ENCODE data around the gene DSP. TPM values are rescaled to one million over a fixed set of nuclear protein-coding genes. Genes with fewer than 3 reads are reported as not detected.

Gene DSP
- total and polyA plus RNA-seq, 4 donors, result 25.0 to 74.7 (median 34.1) TPM

DNA sequence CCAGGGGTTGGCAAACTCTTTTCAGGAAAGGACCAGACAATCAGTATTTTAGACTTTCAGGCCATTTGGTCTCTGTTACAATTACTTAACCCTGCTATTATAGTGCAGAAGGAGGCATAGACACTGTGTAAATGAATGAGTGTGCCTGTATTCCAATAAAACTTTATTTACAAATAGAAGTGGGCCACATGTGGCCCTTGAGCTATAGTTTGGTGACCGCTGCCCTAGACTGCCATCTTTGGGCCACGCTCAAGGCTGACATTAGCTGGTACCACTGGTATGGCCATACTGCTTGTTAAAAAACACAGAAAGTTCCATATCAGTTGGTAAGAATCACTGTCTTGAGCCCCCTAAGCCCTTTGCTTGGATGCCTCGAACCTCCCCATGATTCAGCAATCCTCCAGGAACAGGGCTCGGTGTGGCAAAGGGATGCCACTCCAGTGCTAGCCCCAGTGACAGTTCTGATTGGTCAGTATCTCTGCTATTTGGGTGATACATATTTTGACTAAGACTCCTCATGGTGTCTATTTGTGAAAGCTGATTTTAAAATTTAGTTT lies 25.2 kb downstream of the DSP start:
- Histone ChIP-seq H3K9me3 (ENCODE audit: control insufficient read depth in 4 of 4, low read length in 3 of 4) (no peaks in the 10 kb centered on the region), H3K27me3 (ENCODE audit: control insufficient read depth in 4 of 4, insufficient read depth in 4 of 4, low read length in 3 of 4) (no peaks in the 10 kb centered on the region), H3K4me3 (ENCODE audit: low read depth in 1 of 3, low read length in 3 of 3) (no peak overlapping the region), H3K27ac (ENCODE audit: low read depth in 1 of 2, low read length in 2 of 2) (no peak overlapping the region), H3K9ac (ENCODE audit: low read depth in 1 of 2, low read length in 2 of 2) (no peak overlapping the region), H3K4me1 (ENCODE audit: control insufficient read depth in 4 of 4, insufficient read depth in 4 of 4, low read length in 3 of 4) (peaks cover 0 to 13% (median 8%) of the 10 kb centered on the region in 4 donors), H3K36me3 (ENCODE audit: control insufficient read depth in 4 of 4, insufficient read depth in 3 of 4, low read depth in 1 of 4, low read length in 3 of 4) (peaks cover 7 to 78% (median 66%) of the 10 kb centered on the region in 4 donors)
- 94% methylated on average over 4 of the region's 4 CpGs for WGBS
- DNase-seq (ENCODE audit: low spot score), result no peak
- peak in 1 of 2 donors; percentile 14 for TF ChIP-seq RAD21 (IDR thresholded peaks at IDR 0.05)
- TF ChIP-seq, protein P1, sequence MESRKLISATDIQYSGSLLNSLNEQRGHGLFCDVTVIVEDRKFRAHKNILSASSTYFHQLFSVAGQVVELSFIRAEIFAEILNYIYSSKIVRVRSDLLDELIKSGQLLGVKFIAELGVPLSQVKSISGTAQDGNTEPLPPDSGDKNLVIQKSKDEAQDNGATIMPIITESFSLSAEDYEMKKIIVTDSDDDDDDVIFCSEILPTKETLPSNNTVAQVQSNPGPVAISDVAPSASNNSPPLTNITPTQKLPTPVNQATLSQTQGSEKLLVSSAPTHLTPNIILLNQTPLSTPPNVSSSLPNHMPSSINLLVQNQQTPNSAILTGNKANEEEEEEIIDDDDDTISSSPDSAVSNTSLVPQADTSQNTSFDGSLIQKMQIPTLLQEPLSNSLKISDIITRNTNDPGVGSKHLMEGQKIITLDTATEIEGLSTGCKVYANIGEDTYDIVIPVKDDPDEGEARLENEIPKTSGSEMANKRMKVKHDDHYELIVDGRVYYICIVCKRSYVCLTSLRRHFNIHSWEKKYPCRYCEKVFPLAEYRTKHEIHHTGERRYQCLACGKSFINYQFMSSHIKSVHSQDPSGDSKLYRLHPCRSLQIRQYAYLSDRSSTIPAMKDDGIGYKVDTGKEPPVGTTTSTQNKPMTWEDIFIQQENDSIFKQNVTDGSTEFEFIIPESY (IDR thresholded peaks at IDR 0.05), result no peak

DNA sequence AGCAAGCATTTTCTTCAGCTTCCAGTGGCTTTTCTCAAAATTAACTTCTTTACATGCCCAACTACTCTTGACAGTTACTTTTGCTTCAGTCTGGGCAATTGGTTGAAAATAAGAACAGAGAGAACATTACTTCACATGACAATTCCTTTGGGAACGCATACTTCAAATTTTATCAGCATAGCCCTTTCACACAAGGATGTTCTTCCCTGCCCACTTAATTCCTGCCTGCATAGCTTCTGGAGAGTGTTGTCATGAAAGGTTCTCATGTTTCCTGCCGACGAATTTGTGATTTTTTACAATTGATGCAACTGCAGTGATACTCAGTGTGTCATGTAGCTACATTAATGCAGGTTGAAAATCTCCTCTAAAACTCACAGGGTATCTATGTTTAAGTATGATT lies 26.6 kb downstream of the DSP start:
- DNase-seq (ENCODE audit: low spot score), result no peak
- peaks cover 7 to 83% (median 78%) of the 10 kb centered on the region in 4 donors for H3K36me3 ChIP-seq (ENCODE audit: control insufficient read depth in 4 of 4, insufficient read depth in 3 of 4, low read depth in 1 of 4, low read length in 3 of 4)
- no peak overlapping the region for H3K9ac ChIP-seq (ENCODE audit: low read depth in 1 of 2, low read length in 2 of 2)
- H3K9me3 ChIP-seq (ENCODE audit: control insufficient read depth in 4 of 4, low read length in 3 of 4), result no peaks in the 10 kb centered on the region
- whole genome bisulfite sequencing, result 82% methylated on average over 3 of the region's 3 CpGs
- H3K4me3 ChIP-seq (ENCODE audit: low read depth in 1 of 3, low read length in 3 of 3), result no peak overlapping the region
- no peaks in the 10 kb centered on the region for H3K27me3 ChIP-seq (ENCODE audit: control insufficient read depth in 4 of 4, insufficient read depth in 4 of 4, low read length in 3 of 4)
- H3K27ac ChIP-seq (ENCODE audit: low read depth in 1 of 2, low read length in 2 of 2), result no peak overlapping the region
- TF ChIP-seq FOXA2 (IDR thresholded peaks at IDR 0.05) (no peak), YY1 (IDR thresholded peaks at IDR 0.05) (no peak), RXRA (IDR thresholded peaks at IDR 0.05) (no peak), FOXA1 (IDR thresholded peaks at IDR 0.05) (no peak), GABPA (IDR thresholded peaks at IDR 0.05 in 1 of 2, conservative IDR thresholded peaks at IDR 0.05 in 1 of 2) (no peak)
- TF ChIP-seq, protein P1 (IDR thresholded peaks at IDR 0.05), result no peak
- TF ChIP-seq, protein P2, sequence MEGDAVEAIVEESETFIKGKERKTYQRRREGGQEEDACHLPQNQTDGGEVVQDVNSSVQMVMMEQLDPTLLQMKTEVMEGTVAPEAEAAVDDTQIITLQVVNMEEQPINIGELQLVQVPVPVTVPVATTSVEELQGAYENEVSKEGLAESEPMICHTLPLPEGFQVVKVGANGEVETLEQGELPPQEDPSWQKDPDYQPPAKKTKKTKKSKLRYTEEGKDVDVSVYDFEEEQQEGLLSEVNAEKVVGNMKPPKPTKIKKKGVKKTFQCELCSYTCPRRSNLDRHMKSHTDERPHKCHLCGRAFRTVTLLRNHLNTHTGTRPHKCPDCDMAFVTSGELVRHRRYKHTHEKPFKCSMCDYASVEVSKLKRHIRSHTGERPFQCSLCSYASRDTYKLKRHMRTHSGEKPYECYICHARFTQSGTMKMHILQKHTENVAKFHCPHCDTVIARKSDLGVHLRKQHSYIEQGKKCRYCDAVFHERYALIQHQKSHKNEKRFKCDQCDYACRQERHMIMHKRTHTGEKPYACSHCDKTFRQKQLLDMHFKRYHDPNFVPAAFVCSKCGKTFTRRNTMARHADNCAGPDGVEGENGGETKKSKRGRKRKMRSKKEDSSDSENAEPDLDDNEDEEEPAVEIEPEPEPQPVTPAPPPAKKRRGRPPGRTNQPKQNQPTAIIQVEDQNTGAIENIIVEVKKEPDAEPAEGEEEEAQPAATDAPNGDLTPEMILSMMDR (IDR thresholded peaks at IDR 0.05; ENCODE audit: low read depth, low read length, missing input control), result no peak
- no peaks in the 10 kb centered on the region for H3K4me1 ChIP-seq (ENCODE audit: control insufficient read depth in 4 of 4, insufficient read depth in 4 of 4, low read length in 3 of 4)

DNA sequence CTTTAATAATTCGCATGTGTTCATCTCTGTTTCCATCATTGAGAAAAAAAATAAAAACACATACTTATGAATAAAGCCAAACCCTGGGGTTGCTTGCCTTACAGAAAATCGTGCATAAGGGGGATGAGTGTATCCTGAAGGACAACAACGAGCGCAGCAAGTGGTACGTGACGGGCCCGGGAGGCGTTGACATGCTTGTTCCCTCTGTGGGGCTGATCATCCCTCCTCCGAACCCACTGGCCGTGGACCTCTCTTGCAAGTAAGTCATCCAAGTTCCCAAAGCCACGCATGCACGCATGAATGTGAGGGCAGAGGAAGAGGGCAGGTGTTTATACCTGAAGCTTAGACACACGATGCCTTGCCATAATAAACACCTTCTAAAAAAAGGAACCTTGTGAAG lies 27.6 kb downstream of the DSP start:
- no peaks in the 10 kb centered on the region for H3K9me3 ChIP-seq (ENCODE audit: control insufficient read depth in 4 of 4, low read length in 3 of 4)
- WGBS, result 95% methylated on average over 13 of the region's 13 CpGs
- no peaks in the 10 kb centered on the region for H3K27me3 ChIP-seq (ENCODE audit: control insufficient read depth in 4 of 4, insufficient read depth in 4 of 4, low read length in 3 of 4)
- no peak overlapping the region for H3K27ac ChIP-seq (ENCODE audit: low read depth in 1 of 2, low read length in 2 of 2)
- TF ChIP-seq, protein P1 (IDR thresholded peaks at IDR 0.05), result no peak
- no peak for DNase-seq (ENCODE audit: low spot score)
- no peak overlapping the region for H3K9ac ChIP-seq (ENCODE audit: low read depth in 1 of 2, low read length in 2 of 2)
- no peak overlapping the region for H3K4me3 ChIP-seq (ENCODE audit: low read depth in 1 of 3, low read length in 3 of 3)
- H3K36me3 ChIP-seq (ENCODE audit: control insufficient read depth in 4 of 4, insufficient read depth in 3 of 4, low read depth in 1 of 4, low read length in 3 of 4), result peaks cover 9 to 83% (median 75%) of the 10 kb centered on the region in 4 donors
- no peaks in the 10 kb centered on the region for H3K4me1 ChIP-seq (ENCODE audit: control insufficient read depth in 4 of 4, insufficient read depth in 4 of 4, low read length in 3 of 4)

Data from liver (tissue), 9 donors.